ENCODE measurements around the gene PDE6H.

Gene PDE6H

DNA sequence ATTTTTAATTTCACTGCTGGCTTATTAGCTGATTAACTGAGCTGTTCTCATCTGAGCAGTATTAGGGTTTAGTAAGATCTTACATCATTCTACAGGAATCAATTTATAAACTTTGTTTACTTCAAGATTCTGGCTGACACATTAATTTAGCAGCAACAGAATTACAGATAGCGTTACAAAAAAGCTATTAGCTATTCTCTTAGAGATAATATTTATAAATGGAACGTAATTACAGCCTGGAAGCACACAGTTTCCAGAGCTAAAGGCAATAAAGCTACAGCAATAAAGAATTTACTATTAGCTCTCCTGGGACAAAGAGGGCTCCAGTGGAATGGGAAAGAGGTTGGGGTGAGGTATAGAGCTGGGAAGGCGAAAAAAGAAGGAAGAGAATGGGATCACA lies 34.7 kb downstream of the PDE6H start:
- no peak for DNase-seq

DNA sequence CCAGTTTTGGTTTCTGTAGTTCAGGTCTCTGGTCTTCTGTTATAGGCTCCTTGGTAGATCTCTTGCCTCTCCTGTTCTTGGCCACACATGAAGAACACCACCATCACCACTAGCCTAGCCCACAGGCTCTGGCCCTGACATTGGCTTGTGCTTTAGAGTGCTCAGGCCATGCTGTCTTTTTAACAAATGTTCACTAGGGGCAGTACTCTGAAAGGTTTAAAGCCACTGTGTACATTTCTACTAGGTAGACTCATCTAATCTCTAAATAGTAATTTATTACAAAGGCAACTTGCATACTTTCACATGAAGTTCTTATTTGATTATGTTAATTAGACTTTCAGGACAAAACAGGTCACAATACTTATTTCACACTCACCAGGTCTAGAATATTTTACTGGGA lies 38.3 kb downstream of the PDE6H start:
- no peak for DNase-seq

DNA sequence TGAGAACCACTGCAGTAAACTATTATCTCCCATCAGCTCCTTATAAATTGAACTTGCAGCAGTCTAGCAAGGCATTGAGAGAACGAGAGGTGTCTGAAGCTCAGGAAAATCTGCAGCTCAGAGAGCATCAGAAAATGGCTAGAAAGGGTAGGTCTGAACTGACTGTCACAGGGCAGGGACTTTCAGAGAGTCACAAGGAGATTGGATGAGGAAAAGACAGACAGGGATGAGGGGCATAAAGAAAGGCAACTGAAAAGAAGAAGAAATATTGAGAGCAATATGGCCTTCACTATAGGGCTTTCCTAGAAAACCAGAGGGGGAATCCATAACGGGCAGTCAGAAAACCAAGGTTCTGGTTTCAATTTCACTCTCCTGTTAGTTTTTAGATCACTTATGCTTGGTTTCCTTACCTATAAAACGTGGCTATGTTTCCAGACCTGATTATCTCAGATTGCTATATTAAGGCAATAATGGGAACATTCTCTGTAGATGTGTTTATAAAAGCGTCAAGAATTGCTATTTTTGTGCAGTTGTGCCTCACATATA lies 40.9 kb downstream of the PDE6H start:
- no peak for DNase-seq

DNA sequence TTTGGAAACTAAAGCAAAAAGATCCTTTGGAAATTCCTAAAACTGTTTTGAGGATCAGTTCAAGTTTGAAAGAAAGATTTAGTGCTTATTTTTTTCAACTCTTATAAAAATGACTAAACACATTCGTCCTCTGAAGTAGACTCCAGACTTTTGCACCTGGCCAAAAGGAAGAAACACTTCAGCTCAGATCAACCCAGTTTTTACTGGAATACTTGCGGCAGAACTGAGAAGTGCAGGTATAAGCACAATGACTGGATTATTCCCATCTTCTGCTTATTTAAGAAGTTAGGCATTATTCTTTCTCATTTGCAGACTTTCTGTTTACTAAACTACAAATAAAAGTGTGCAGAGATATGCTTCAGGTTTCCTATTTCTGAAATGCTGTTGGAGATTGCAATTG lies 41.9 kb downstream of the PDE6H start:
- no peak for DNase-seq

DNA sequence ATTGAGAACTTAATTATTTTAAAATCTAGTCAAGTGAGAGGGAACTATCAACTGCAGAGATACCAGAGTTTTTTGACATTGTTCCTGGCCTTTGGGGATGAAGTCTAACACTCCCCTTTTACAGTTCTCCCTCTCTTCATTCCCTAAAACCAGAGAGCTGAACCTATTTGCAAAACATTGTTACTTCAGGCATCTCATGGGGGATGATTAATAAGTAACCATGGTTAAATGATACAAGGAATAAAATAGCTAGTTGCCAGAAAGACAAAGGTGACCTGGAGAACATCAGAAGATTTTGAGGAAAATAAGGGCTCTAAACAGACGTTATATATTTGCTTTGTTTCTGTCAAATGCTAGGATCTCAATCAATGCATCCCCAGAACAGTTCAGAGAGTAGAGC lies 42.3 kb downstream of the PDE6H start:
- DNase-seq = no peak

DNA sequence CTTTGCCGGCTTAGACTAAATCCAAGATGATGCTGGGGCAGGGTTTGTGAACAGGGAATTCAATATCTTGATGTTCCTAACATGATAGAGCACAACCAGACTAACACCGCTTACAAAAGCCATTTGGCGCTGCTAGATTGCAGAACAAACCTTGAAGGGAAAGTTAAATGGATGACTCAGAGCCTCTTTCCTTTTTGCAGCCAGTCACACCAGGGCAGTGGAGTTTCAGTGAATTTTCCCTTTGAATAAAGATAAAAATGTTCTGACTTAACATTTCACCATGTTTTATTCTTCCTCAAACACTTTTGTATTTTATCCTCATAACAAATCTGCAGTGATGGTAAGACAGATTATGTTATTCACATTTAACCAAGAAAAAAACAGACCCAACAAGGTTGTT lies 47.3 kb downstream of the PDE6H start:
- DNase-seq = no peak
